T-helper 22 cell (primary cell): ENCODE data around the gene APEH.
"Not testable (repeated sequence)": the region's sequence is repeated elsewhere in the genome, so short reads cannot be mapped to it uniquely, and the experiment has no call there.

ENCODE experiments used
- DNase-seq: peaks from one replicate; pipeline ENCODE4 v3.0.0-alpha.2; 2020; ENCODE audit warnings: low read depth

Gene APEH

GRCh38 chr3:49690856-49691255, 16.7 kb downstream of the APEH start:
- not testable (repeated sequence) for DNase-seq

DNA sequence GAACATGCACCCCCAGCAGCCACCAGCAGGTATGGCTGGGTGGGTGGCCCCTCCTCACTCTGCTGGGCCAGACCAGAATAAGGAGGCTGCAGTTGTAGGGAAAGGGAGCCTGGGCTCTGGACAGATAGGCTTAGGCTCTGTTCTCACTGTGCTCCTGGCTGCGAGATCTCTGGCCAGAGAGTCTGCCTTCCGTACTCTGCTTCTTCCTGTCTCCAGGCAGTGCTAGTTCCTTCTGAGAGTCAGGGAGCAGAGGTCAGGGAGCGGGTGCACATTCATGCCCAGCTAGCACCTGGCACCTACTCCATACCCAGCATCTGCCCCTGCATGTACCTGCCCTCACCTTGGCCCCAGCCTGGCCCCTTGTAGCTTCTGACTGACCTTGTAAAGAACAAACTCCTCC, 17.3 kb downstream of the APEH start:
- DNase-seq: not testable (repeated sequence)

DNA sequence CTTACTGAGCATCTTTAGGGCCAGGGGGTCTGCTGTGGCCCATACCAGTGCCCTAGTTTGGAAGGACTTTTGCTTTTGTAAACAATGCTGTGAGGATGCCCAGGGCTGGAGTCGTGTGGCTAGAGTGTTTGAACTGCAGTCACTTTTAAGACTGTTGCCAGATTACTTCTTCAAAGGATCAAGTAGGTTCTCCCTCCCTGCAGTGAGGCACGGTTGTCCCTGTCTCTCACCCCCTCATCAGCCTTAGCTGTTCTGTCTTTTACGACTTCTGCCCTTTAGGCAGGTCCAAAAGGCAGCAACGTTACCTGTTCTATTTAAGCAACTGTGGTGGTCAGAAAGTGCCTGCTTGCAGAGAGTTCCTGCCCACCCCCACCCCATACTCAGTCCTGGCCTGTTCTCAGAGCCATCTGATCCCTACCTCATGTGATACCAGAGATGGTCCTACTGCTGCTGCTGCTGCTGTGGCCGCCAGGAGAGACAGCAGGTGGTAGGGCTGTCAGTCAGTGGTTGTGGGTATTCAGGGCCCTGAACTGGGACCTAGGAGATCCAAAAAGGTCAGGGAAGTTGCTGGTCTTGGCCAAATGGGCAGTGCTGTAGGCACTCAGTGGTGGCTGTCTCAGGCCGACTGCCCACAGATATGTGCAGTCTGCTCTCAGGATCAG, 20.4 kb downstream of the APEH start:
- DNase-seq: not testable (repeated sequence)

- DNase-seq: not testable (repeated sequence)
Measured at GRCh38 chr3:49695350-49696015, 21.3 kb downstream of the APEH start.

DNA sequence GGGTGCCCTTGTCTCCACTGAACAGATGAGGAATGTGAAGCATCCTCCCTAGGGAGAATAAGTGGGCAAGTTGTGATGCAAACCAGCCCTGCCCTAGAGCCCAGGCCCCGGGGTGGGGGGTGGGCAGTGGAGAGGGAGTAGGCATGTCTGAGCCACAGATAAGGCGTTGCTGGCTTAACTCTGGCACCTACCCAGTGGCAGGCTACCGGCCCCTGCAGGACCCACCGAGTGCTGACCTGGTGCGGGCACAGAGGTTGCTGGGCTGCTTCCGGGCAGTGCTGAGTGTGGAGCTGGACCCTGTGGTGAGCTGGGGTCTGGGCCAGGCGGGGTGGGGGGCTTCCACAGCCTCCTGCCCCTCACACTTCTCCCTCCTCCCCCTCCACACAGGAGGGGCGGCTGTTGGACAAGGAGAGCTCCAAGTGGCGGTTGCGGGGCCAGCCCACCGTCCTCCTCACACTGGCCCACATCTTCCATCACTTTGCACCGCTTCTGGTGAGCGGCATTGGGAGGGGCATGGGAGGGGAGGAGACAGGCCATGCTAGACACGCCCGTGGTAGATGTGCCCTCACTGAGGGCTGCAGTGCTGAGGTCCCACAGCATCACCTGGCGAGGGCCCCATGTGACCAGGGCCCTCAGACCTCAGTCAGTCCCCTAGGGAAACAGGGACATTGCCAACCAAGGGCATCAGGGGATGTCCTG, 25.3 kb downstream of the APEH start:
- no peak for DNase-seq

- DNase-seq: no peak
Measured at GRCh38 chr3:49700014-49700413, 25.9 kb downstream of the APEH start.

DNA sequence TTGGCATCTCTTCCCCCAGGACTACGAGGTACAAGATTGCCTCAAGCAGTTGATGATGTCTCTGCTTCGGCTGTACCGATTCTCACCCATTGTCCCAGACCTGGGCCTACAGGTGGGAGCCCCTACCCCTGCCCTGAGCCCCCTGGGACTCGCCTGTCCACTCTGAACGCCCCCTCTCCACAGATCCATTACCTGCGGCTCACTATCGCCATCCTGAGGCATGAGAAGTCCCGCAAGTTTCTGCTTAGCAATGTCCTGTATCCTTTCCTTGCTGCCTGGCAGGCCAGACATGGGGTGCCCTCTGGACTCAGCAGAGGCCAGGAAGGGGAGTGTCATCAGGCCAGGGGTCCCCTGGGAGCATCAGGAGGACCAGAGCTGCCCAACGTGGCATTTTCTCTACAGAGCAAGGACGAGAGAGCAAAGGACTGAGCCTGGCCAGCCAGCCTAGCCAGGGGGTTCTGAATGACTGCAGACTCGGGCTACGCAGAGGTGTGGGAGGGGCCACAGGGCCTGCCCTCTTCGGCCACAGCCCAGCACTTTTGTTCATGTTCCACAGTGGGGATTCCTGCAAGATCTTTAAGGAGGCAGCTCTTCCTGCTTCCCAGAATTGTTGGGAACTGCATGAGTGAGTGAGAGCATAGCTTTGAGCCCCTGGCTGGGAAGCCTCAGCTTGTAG, 26.4 kb downstream of the APEH start:
- no peak for DNase-seq

GRCh38 chr3:49701388-49702077, 27.4 kb downstream of the APEH start:
- no peak for DNase-seq

DNA sequence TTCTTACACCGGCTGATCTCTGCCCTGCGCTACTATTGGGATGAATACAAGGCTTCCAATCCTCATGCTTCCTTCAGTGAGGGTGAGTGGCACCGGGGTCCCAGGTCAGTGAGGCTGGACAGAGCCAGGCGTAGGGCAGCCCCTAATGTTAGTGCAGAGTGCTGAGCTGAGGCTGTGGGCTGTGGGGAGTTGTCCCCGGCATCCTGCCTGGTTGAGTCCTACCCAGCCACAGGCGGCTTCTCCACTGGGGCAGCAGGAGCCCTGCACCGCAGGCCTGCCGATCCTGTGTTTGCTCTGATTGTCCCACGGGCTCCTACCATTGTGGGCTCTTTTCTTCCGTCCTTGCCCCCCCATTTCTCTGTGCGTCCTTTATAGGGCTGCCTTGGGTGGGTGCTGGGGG, 28.5 kb downstream of the APEH start:
- no peak for DNase-seq

DNA sequence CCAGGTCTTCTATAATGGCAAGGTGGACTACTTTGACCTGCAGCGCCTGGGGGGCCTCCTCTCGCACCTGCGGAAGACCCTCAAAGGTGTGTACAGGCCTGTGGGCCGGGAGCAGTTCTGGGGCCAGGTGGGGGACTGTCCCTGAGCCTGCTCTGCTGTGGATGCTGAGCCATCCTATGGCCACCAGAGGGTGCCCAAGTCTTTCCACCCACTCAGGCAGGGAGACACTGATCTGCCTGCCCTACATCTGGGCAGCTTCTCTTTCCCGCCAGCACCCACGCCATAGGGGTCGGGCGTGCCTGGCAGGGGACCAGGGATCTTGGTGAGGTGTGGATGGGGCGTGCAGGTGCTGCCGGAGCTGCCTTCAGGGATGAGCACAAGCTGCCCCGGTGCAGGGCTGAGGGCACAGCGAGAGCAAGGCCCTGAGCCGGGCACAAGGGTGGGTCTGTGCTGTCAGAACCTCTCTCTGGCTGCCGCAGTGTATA, 29.3 kb downstream of the APEH start:
- peak; percentile 17 for DNase-seq

GRCh38 chr3:49703956-49704355, 29.8 kb downstream of the APEH start:
- DNase-seq: no peak

GRCh38 chr3:49704629-49705028, 30.5 kb downstream of the APEH start:
- no peak for DNase-seq

GRCh38 chr3:49705390-49705960, 31.3 kb downstream of the APEH start:
- DNase-seq: no peak

- no peak for DNase-seq
Measured at GRCh38 chr3:49706456-49707112, 32.4 kb downstream of the APEH start.

DNA sequence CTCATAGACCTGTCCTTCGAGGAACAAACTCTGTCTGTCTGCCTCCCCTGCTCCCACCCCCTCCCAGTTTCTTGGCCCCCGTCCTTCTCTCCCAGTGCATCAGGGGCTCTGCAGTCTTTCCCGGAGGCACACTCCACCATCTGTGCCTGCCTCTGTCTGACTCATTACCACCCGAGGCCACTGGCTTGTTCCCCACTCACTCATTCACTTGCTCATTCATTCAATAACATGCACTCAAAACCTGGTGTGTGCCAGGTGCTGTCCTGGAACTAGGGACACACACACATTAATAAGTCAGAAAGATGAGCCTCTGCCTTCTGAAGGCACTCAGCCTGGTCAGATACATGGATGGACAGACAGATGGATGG, 32.9 kb downstream of the APEH start:
- no peak for DNase-seq

DNA sequence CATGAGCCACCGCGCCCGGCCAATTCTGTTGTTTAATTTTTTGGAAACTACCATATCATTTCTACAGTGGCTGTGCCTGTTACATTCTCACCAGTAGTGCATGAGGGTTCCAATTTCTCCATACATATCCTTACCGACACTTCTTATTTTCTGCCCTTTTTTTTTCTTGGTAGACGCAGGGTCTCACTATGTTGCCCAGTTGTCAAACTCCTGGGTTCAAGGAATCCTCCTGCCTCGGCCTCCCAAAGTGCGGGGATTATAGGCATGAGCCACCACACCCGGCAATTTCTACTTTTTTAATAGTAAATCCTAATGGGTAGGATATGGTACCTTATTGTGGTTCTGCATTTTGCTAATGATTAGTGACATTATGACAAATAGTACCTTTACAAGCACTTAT, 35.7 kb downstream of the APEH start:
- no peak for DNase-seq

DNA sequence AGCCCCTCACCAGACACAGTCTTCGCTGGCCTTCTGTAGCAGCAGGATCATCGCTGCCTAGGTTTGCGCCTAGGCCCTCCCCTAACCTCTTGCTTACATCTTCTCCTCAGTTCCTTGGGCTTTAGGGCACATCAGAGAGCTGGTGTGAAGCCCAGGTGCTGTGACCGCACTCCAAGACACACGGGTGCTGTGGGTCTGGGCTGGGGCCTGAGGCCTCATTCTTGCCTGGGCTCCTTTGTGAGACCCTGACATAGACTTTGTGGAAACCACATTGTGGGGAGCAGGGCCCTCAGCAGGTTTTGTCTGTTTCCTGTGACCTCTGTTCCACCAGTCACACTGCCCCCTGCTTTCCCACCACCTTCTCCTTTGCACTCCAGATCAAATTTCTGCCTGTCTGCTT, 37.3 kb downstream of the APEH start:
- DNase-seq: no peak

- no peak for DNase-seq
Measured at GRCh38 chr3:49712166-49712565, 38.0 kb downstream of the APEH start.

- DNase-seq: no peak
Measured at GRCh38 chr3:49712631-49713317, 38.6 kb downstream of the APEH start.

DNA sequence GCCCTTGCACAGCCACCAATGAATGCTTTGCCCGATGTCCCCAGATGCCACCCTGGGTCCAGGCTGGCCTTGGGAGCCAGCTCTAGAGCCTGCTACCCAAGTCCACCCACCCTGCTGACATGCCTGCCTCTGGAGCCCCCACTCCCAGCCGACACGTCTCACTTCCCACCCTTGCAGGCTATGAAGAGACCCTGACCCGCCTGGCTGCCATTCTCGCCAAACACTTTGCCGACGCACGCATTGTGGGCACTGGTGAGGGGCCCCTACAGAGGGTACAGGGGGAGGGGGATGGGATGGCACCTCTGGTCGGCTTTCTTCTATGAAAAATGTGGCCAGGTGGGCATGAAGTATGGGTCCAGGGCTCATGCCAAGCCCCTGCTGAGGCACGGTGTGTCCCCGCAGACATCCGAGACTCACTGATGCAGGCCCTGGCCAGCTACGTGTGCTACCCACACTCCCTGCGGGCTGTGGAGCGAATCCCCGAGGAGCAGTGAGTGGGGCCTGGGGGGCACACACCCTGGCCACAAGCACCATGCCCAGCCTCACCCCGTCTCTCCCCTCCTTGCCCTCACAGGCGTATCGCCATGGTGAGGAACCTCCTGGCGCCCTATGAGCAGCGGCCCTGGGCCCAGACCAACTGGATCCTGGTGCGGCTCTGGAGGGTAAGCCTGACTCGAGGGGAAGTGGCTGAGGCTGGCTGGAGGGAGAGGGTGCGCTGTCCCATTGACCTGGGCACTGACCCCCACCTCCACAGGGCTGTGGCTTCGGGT, 39.4 kb downstream of the APEH start:
- DNase-seq: no peak
